GM10248 (cell line): ENCODE measurements around the gene FNDC3B.

Experiments used
- CTCF ChIA-PET: fragments of 300-600 bp; sonication (Branson Sonifier 250); formaldehyde crosslinking; extraction: SDS; loops from one replicate; lab custom pipeline; 2021; ENCODE audit warnings: antibody characterized with exemption; lab: Yijun Ruan, JAX
- POLR2A ChIA-PET: fragments of 350-650 bp; sonication (Branson Sonifier 250); formaldehyde crosslinking; extraction: SDS; loops from one replicate; lab custom pipeline; 2020; ENCODE audit warnings: antibody characterized with exemption; lab: Yijun Ruan, JAX
- DNase-seq: peaks from one replicate; pipeline ENCODE4 v3.0.0; 2012; ENCODE audit errors: extremely low spot score
- TF ChIP-seq, protein P1 (sequence below): IDR thresholded peaks from 2 replicates; pipeline ENCODE4 v1.5.1; 2012; ENCODE audit warnings: mild to moderate bottlenecking, low read depth; ENCODE audit errors: extremely low read depth, missing control alignments, control extremely low read depth

The FNDC3B gene

DNA sequence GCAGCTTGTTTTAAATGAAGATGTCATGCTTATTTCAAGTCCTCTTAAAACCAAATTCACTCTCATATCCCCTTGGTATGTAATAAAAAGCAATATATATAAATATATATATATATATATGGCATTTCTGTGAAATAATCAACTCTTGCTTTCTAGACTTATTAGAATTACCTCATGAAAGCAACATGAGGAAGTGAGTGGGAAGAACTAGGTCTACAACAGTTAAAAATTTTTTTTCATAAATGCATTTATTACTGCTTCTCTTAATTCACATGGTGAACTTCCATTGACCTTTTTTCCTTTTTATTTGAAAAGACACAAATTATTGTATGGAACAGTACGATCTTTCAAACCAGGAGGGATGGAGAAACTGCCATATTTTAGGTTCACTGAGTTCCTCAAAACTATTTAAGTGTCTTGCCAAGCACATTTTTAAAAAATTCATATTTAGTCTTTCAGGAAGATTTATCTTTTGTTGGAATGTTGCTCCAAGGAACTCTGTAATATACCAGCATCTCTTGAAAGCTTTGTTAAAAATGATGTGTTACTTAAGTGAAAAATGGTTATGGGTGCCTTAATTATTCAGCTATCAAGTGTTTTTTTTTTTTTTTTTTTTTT, 223.7 kb downstream of the FNDC3B start:
- DNase-seq, result no peak
- ChIA-PET CTCF (interaction anchor here (1.0 kb wide), 1 partner anchor 26 kb away, joined by 3 read pairs; no protein-coding TSS in a partner anchor), POLR2A (no interaction called here)
- TF ChIP-seq, protein P1, sequence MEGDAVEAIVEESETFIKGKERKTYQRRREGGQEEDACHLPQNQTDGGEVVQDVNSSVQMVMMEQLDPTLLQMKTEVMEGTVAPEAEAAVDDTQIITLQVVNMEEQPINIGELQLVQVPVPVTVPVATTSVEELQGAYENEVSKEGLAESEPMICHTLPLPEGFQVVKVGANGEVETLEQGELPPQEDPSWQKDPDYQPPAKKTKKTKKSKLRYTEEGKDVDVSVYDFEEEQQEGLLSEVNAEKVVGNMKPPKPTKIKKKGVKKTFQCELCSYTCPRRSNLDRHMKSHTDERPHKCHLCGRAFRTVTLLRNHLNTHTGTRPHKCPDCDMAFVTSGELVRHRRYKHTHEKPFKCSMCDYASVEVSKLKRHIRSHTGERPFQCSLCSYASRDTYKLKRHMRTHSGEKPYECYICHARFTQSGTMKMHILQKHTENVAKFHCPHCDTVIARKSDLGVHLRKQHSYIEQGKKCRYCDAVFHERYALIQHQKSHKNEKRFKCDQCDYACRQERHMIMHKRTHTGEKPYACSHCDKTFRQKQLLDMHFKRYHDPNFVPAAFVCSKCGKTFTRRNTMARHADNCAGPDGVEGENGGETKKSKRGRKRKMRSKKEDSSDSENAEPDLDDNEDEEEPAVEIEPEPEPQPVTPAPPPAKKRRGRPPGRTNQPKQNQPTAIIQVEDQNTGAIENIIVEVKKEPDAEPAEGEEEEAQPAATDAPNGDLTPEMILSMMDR, result no peak

DNA sequence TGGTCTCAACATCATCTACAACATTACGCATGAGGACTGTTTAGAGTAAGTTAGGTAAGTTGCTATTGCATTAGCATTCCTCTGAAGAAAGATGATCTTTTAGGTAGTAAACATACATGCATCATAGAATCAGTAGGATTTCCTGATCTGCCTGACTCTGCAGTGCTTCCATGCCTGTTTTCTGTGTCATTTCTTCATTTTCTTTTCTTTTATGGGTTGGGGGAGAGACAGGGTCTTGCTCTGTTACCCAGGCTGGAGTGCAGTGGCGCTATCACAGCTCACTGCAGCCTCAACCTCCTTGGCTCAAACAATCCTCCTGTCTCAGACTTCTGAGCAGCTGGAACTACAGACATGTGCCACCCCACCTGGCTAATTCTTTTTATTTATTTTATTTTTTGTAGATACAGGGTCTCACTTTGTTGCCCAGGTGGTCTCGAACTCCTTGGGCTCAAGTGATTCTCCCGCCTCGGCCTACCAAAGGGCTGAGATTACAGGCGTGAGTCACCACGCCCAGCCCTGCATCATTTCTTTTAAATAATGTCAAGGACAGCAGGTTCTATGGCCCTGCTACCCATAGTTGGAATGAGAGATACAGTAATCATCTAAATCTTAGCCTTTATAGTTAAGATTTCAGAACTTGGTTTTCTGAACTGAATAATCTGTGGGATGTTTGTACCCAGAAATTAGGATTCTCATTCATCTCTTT, 224.6 kb downstream of the FNDC3B start:
- CTCF ChIA-PET, result interaction anchor here (1.0 to 1.1 kb wide), 2 partner anchors 17 to 156 kb away, joined by 3 read pairs; no protein-coding TSS in a partner anchor
- TF ChIP-seq, protein P1, result no peak
- POLR2A ChIA-PET, result no interaction called here
- no peak for DNase-seq

DNA sequence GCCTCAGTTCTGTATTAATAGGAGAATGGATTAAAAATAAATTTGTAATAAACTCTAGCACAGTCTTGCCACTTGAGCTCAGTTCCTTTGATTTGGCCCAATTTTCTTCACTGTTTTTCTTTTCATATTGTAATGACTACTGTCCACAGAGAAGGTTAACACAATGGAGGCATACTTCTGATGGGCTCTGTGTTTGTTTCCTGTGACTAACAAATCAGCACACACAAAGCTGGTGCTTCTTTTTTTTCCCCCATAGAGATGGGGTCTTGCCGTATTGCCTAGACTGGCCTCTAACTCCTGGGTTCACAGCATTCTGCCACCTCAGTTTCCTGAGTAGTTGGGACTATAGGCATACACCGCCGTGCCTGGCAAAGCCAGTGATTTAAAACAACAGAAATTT, 226.7 kb downstream of the FNDC3B start:
- POLR2A ChIA-PET, result no interaction called here
- CTCF ChIA-PET, result interaction anchor here (1.1 to 1.9 kb wide), 3 partner anchors 9 to 66 kb away, joined by 3 to 5 read pairs (median 5); no protein-coding TSS in a partner anchor
- no peak for DNase-seq
- TF ChIP-seq, protein P1, result no peak

DNA sequence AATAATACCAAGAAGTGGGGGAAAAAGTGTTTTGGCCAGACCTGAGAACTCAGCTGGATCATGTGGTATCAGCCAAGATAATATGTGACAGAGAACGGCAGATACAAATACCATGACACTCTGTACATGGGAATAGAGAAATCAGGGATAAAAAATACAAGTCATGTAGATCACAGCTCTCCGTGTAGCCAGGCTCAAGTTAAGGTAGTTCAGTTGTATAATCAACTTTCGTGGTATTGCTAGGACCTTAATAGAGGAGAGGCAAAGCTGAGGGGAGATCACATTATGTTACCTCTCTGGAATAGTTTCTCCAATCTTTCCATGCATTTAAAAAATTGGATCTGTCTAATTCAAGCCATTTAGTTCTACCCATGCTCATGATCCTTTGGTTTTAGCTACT, 229.0 kb downstream of the FNDC3B start:
- CTCF ChIA-PET, result interaction anchor here (0.8 to 1.3 kb wide), 3 partner anchors 8 to 64 kb away, joined by 4 to 6 read pairs (median 4); no protein-coding TSS in a partner anchor
- DNase-seq, result no peak
- POLR2A ChIA-PET, result no interaction called here
- TF ChIP-seq, protein P1, result no peak

DNA sequence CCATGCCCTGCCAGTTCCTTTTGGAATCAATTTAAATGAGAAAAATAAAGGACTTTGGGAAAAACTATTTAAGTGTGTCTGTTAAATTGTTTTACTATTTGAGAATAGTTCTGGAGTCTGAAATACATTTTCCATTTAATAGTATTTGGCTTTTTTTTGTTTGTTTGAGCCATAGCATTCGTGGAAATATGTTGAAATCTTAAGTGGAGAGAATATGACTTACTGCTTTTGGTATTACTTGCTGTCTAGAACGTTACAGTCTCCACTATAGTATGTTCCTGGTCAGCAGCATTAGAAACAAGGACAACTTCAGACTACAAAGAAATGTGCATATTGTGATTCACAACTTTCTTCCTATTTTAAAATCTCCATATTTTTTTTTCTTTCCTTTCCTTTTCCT, 229.5 kb downstream of the FNDC3B start:
- TF ChIP-seq, protein P1, result no peak
- ChIA-PET CTCF (interaction anchor here (0.8 to 1.3 kb wide), 3 partner anchors 9 to 64 kb away, joined by 4 to 6 read pairs (median 4); no protein-coding TSS in a partner anchor), POLR2A (no interaction called here)
- no peak for DNase-seq

DNA sequence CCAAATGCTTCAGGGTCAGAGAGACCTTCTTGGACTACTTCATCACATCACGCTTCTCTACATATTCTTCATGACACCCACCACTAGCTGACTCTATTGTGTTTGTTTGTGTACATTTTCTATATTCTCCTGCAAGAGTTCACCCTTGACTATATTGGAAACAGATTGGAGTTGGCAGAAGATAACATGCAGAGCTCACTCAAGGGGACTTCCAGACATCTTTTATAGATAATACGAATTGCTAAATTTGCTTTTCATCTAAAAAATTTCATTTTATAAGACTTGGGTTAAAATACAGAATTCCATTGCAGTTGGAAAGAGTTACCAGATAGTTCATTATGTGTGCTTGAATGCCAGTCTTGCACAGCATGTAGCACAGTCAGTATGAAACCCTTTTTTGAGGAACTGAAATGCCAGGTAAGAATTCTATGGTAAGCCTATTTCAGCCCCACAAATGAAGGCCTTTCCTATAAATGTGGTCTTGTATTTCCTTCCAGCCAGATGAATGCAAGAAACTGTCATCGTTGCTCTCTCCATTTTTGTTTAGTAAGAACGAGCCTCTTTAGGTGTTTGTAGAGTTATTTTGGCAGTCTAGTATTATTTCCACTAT, 231.3 kb downstream of the FNDC3B start:
- ChIA-PET POLR2A (interaction anchor here (0.6 kb wide), 1 partner anchor 12 kb away, joined by 3 read pairs; no protein-coding TSS in a partner anchor), CTCF (interaction anchor here (1.1 to 1.4 kb wide), 2 partner anchors 10 to 61 kb away, joined by 3 to 4 read pairs; no protein-coding TSS in a partner anchor)
- peak; percentile 38 for DNase-seq
- TF ChIP-seq, protein P1, result no peak
